ENCODE data around the gene NFATC2IP.
"Not testable (repeated sequence)": the region's sequence is repeated elsewhere in the genome, so short reads cannot be mapped to it uniquely, and the experiment has no call there.

Gene NFATC2IP

GRCh38 chr16:28998837-28999236 is 48.1 kb downstream of the NFATC2IP start:
- DNase-seq (ENCODE audit: low spot score) = no peak

- no peak for DNase-seq (ENCODE audit: low spot score)
Measured at GRCh38 chr16:28999577-28999976, 48.8 kb downstream of the NFATC2IP start.

- no peak for DNase-seq (ENCODE audit: low spot score)
Measured at GRCh38 chr16:29000019-29000418, 49.3 kb downstream of the NFATC2IP start.

GRCh38 chr16:29004496-29005139 is 53.9 kb downstream of the NFATC2IP start:
- not testable (repeated sequence) for DNase-seq (ENCODE audit: low spot score)

- DNase-seq (ENCODE audit: low spot score) = no peak
Measured at GRCh38 chr16:29007730-29008593, 57.2 kb downstream of the NFATC2IP start.

GRCh38 chr16:29009050-29009837 is 58.5 kb downstream of the NFATC2IP start:
- DNase-seq (ENCODE audit: low spot score) = no peak

- DNase-seq (ENCODE audit: low spot score) = no peak
Measured at GRCh38 chr16:29009838-29010166, 59.1 kb downstream of the NFATC2IP start.

GRCh38 chr16:29011112-29011511 is 60.4 kb downstream of the NFATC2IP start:
- DNase-seq (ENCODE audit: low spot score) = no peak

- no peak for DNase-seq (ENCODE audit: low spot score)
Measured at GRCh38 chr16:29011851-29012250, 61.1 kb downstream of the NFATC2IP start.

- no peak for DNase-seq (ENCODE audit: low spot score)
Measured at GRCh38 chr16:29012913-29013553, 62.3 kb downstream of the NFATC2IP start.

- no peak for DNase-seq (ENCODE audit: low spot score)
Measured at GRCh38 chr16:29014561-29015069, 63.9 kb downstream of the NFATC2IP start.

Measured in LoVo (cell line).